HCT116 (cell line): ENCODE measurements around the gene ACSM5.

ENCODE experiments used
- EZH2 ChIP-seq: fragments of 200-600 bp; sonication (generic); IDR thresholded peaks from 2 replicates; pipeline ENCODE4 v1.6.1; 2017; ENCODE audit warnings: antibody characterized with exemption, mixed run types
- EZH2phosphoT487 ChIP-seq: fragments of 200-600 bp; IDR thresholded peaks from 2 replicates; pipeline ENCODE4 v1.6.1; 2018; ENCODE audit warnings: antibody characterized with exemption, borderline replicate concordance
- FOSL1 ChIP-seq: IDR thresholded peaks from 2 replicates; pipeline ENCODE4 v1.6.1; 2012; ENCODE audit warnings: low read depth
- POLR2A ChIP-seq: IDR thresholded peaks from 2 replicates; pipeline ENCODE4 v1.7.0; 2011; ENCODE audit warnings: borderline replicate concordance; ENCODE audit not compliant: insufficient read depth, insufficient read length; ENCODE audit errors: extremely low read depth
- RAD21 ChIP-seq: IDR thresholded peaks from 2 replicates; pipeline ENCODE4 v1.6.1; 2012; ENCODE audit warnings: low read depth, mild to moderate bottlenecking
- SIN3A ChIP-seq: IDR thresholded peaks from 2 replicates; pipeline ENCODE4 v1.6.1; 2012; ENCODE audit warnings: low read depth
- SRF ChIP-seq: IDR thresholded peaks from 2 replicates; pipeline ENCODE4 v1.6.1; 2012; ENCODE audit warnings: low read depth
- ZFX ChIP-seq: fragments of 450-650 bp; IDR thresholded peaks from 2 replicates; pipeline ENCODE4 v1.6.1; 2017
- TF ChIP-seq, protein P1 (sequence below), 3 experiments: fragments of 200-600 bp in 1 of 3; sonication (generic) in 1 of 3; IDR thresholded peaks in 2 of 3; conservative IDR thresholded peaks in 1 of 3; 2 replicates each; pipeline ENCODE4 v1.5.1; 2012 to 2017; ENCODE audit warnings: low read depth in 2 of 3, low read length in 2 of 3, antibody characterized with exemption in 1 of 3, borderline replicate concordance in 1 of 3, control low read depth in 1 of 3, mild to moderate bottlenecking in 1 of 3, mixed read lengths in 1 of 3, mixed run types in 1 of 3, moderate library complexity in 1 of 3; ENCODE audit not compliant: insufficient read depth in 1 of 3
- TF ChIP-seq, protein P2 (sequence below): IDR thresholded peaks from 2 replicates; pipeline ENCODE4 v1.6.1; 2012; ENCODE audit warnings: low read depth
- TF ChIP-seq, protein P3 (sequence below): IDR thresholded peaks from 2 replicates; pipeline ENCODE4 v1.6.1; 2012

DNA sequence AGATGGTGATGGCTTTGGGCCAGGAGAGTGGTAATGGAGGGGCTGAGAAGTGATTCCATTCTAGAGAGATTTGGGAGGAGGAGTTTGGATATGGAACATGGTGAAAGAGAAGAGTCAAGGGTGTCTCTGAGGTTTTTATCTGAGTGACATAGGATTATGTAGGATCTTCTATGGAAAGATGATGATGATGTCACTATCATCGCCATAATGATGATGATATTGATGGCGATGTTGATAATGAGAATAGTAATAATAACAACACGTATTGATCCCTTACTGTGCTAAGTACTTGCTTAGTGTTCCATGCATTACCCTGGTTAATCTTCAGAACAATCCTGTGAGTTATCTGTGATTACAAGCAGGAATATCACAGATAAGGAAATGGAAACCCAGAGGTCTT lies 21.4 kb upstream of the ACSM5 start:
- TF ChIP-seq SRF (no peak), SIN3A (no peak), POLR2A (no peak), EZH2 (no peak), ZFX (no peak), FOSL1 (no peak), EZH2phosphoT487 (no peak), RAD21 (no peak)
- TF ChIP-seq, protein P1, sequence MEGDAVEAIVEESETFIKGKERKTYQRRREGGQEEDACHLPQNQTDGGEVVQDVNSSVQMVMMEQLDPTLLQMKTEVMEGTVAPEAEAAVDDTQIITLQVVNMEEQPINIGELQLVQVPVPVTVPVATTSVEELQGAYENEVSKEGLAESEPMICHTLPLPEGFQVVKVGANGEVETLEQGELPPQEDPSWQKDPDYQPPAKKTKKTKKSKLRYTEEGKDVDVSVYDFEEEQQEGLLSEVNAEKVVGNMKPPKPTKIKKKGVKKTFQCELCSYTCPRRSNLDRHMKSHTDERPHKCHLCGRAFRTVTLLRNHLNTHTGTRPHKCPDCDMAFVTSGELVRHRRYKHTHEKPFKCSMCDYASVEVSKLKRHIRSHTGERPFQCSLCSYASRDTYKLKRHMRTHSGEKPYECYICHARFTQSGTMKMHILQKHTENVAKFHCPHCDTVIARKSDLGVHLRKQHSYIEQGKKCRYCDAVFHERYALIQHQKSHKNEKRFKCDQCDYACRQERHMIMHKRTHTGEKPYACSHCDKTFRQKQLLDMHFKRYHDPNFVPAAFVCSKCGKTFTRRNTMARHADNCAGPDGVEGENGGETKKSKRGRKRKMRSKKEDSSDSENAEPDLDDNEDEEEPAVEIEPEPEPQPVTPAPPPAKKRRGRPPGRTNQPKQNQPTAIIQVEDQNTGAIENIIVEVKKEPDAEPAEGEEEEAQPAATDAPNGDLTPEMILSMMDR (IDR thresholded peaks at IDR 0.05 in 2 of 3, conservative IDR thresholded peaks at IDR 0.05 in 1 of 3; ENCODE audit: borderline replicate concordance in 1 of 3, insufficient read depth in 1 of 3, low read depth in 2 of 3, low read length in 2 of 3), result no peak
- TF ChIP-seq, protein P2, sequence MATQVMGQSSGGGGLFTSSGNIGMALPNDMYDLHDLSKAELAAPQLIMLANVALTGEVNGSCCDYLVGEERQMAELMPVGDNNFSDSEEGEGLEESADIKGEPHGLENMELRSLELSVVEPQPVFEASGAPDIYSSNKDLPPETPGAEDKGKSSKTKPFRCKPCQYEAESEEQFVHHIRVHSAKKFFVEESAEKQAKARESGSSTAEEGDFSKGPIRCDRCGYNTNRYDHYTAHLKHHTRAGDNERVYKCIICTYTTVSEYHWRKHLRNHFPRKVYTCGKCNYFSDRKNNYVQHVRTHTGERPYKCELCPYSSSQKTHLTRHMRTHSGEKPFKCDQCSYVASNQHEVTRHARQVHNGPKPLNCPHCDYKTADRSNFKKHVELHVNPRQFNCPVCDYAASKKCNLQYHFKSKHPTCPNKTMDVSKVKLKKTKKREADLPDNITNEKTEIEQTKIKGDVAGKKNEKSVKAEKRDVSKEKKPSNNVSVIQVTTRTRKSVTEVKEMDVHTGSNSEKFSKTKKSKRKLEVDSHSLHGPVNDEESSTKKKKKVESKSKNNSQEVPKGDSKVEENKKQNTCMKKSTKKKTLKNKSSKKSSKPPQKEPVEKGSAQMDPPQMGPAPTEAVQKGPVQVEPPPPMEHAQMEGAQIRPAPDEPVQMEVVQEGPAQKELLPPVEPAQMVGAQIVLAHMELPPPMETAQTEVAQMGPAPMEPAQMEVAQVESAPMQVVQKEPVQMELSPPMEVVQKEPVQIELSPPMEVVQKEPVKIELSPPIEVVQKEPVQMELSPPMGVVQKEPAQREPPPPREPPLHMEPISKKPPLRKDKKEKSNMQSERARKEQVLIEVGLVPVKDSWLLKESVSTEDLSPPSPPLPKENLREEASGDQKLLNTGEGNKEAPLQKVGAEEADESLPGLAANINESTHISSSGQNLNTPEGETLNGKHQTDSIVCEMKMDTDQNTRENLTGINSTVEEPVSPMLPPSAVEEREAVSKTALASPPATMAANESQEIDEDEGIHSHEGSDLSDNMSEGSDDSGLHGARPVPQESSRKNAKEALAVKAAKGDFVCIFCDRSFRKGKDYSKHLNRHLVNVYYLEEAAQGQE, result no peak
- TF ChIP-seq, protein P3, sequence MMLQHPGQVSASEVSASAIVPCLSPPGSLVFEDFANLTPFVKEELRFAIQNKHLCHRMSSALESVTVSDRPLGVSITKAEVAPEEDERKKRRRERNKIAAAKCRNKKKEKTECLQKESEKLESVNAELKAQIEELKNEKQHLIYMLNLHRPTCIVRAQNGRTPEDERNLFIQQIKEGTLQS, result no peak
